HG03439 (cell line): Measurements from ENCODE around the gene SOCS6.

Source experiments
- ATAC-seq: cut with Tn5 transposase; IDR thresholded peaks from one replicate; pipeline ENCODE4 v1.9.1; 2021; ENCODE audit warnings: mild to moderate bottlenecking, moderate library complexity; ENCODE audit not compliant: unreplicated experiment

SOCS6 gene

GRCh38 chr18:70288171-70288850 is 534 bp upstream of the SOCS6 start:
- ATAC-seq = peak; percentile 17

- peak; percentile 50 for ATAC-seq
Measured at GRCh38 chr18:70289351-70290312, 787 bp downstream of the SOCS6 start.

GRCh38 chr18:70290482-70291294 is 1.8 kb downstream of the SOCS6 start:
- ATAC-seq = no peak

GRCh38 chr18:70291295-70291574 is 2.4 kb downstream of the SOCS6 start:
- ATAC-seq = no peak

- no peak for ATAC-seq
Measured at GRCh38 chr18:70292628-70293027, 3.8 kb downstream of the SOCS6 start.

- ATAC-seq = no peak
Measured at GRCh38 chr18:70293166-70293565, 4.3 kb downstream of the SOCS6 start.

- ATAC-seq = no peak
Measured at GRCh38 chr18:70294471-70295191, 5.8 kb downstream of the SOCS6 start.

GRCh38 chr18:70295192-70296188 is 6.6 kb downstream of the SOCS6 start:
- no peak for ATAC-seq

- no peak for ATAC-seq
Measured at GRCh38 chr18:70296289-70296688, 7.4 kb downstream of the SOCS6 start.

- ATAC-seq = no peak
Measured at GRCh38 chr18:70296781-70297180, 7.9 kb downstream of the SOCS6 start.

GRCh38 chr18:70299393-70299792 is 10.5 kb downstream of the SOCS6 start:
- no peak for ATAC-seq

- no peak for ATAC-seq
Measured at GRCh38 chr18:70301667-70302066, 12.8 kb downstream of the SOCS6 start.

- ATAC-seq = no peak
Measured at GRCh38 chr18:70308555-70309294, 19.9 kb downstream of the SOCS6 start.

GRCh38 chr18:70310560-70311320 is 21.9 kb downstream of the SOCS6 start:
- ATAC-seq = no peak

GRCh38 chr18:70311726-70312125 is 22.9 kb downstream of the SOCS6 start:
- ATAC-seq = no peak

- no peak for ATAC-seq
Measured at GRCh38 chr18:70313640-70314039, 24.8 kb downstream of the SOCS6 start.

GRCh38 chr18:70314151-70314782 is 25.4 kb downstream of the SOCS6 start:
- no peak for ATAC-seq

GRCh38 chr18:70319187-70319586 is 30.3 kb downstream of the SOCS6 start:
- ATAC-seq = no peak
